ENCODE data around the gene XRCC5.

XRCC5 gene

DNA sequence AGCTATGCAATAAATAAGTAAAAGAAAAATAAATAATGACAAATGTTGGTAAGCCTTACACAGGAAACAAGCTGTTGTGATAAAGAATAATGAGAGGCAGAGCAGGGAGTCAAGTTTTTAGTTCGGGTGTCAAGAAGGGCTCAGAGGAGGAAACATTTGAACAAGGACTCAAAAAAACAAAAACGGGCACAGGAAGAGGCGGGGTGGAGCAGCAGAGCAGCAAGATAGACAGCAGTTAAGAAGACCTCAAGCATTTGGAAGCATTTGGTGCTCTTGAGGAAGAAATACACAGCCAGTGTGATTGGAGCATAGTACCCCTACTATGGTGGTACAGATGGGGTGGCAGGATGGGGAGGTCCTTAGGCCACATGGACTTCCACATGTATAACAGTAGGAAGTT lies 24.6 kb upstream of the XRCC5 start:
- no peak for DNase-seq

DNA sequence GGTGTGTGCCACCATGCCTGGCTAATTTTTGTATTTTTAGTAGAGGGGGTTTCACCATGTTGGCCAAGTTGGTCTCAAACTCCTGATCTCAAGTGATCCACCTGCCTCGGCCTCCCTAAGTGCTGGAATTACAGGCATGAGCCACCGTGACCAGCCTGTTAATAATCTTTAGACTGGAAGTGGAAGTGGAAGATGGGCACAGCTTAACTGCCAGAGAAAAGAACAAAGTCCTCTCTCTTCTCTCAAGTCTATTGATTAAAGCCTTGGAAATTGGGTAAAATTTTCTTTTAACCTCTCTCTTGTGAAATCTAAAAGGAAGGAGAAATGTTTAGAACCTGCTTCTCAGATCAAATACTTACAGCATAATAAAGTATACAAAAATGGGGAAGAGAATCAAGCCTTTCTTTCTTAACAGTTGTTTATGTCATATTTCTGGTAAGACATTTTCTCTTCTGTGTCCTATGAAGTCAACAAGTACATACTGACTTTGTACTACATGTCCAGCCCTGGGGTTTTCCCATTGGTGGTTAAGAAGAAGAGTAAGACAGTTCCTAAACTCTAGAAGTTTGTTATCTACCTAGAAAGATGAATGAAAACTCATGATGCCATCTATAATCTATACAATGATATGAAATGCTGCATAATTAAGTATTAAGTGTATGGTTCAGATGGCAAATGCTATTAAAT lies 22.8 kb upstream of the XRCC5 start:
- DNase-seq: no peak

DNA sequence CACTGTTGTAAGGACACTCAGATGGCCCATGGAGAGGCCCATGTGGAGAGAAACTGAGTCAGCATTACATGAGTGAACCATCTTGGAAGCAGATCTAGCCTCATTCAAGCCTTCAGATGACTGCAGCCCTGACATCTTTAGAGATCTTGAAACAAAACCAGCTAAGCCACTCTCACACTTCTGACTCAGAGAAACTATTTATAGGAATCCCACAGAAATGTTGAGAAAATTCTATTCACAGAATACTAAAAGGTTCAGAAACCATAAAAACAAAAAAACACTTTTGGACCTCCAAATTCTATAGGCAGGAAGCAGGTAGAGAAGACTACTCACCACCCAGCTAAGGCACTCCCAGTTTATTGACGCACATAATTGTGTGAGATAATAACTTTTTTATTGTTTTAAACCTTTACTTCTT lies 18.8 kb upstream of the XRCC5 start:
- DNase-seq: no peak

DNA sequence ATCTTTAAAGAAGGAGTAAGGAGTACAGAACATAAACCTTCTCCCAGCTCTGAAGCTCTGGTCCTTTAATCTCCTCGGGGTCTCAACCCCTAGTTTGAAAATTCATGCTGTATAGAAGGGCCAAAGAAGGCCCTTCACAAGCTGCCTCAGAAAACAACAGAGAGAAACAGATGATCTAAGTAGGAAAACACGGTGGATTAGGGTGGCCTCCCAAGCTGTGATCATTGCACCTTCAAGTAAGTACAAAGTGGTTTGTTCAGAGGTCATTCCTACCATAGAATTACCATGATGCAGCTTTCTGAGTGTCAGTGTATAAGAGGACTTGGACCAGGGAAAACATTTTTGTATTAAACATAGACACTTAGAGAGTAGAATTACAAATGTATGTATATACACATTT lies 16.5 kb upstream of the XRCC5 start:
- no peak for DNase-seq

DNA sequence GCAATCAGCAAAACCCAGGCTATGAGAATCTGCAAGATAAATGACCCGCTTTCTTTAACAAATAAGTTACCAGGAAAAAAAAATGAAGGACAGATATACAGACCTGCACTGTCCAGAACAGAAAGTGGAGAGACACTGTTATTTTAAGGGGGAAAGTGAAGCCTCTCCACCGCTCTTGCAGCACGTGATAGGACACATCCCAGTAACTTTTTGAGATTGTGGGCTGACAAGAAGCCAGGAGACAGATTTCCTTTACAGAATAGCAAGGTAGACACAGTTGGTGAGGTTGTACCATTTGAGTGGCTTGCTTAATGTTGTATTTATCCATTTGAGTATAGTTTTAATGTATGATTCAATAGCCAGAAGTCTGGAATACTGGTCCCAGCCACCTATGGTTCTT lies 14.4 kb upstream of the XRCC5 start:
- no peak for DNase-seq

DNA sequence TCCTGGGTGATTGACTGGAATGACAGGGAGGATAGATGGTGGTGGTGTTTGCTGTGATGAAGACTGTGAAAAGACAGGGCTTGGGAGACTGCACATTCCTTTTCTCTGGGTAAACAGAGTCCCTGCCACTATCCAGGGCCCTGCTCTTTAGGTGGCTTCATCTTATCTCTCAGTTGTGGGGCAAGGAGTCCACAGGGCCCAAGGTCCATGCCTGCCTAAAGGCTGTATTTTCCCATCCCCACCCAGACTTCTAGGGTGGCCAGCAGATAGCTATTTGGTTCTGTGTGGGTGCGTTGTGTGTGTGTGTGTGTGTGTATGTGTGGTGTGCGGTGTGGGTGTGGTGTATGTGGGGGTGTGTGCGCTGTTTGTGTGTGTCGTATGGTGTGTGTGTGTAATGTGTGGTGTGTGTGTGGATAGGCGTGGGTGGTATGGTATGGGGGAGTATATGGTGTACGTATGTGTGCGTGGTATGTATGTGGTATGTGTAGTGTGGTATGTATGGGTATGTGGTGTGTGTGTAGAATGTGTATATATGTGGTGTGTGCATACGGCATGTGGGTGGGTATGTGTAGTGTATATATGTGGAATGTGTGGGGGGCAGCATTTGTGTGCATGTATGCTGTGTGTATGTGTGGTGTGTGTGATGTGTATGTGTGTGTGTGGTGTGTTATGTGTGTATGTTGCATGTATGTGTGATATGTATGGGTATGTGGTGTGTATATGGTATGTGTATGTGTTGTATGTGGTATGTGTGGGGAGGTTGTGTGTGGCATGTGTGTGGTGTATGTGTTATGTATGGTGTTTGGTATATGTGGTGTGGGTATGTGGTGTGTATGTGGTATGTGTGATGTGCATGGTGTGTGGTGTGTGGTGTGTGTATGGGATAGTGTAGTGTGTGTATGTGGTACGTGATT lies 10.5 kb upstream of the XRCC5 start:
- no peak for DNase-seq

DNA sequence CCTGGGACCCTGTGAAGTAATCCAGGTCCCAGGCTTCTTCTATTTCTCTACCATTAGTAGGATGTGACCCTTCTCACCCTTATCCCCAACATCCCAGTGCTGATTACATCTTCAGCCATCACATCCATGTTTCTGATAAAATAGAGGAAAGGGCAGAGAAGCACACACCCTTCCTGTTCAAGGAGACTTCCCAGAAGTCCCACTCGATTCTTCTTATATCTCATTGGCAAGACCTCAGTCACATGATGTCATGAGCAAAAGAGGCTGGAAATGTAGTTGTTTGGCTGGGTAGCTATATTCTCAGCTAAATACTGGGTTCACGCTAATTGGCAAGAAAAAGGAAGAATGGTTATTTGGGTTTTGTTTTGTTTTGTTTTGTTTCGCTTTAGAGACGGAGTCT lies 8.0 kb upstream of the XRCC5 start:
- DNase-seq: no peak

DNA sequence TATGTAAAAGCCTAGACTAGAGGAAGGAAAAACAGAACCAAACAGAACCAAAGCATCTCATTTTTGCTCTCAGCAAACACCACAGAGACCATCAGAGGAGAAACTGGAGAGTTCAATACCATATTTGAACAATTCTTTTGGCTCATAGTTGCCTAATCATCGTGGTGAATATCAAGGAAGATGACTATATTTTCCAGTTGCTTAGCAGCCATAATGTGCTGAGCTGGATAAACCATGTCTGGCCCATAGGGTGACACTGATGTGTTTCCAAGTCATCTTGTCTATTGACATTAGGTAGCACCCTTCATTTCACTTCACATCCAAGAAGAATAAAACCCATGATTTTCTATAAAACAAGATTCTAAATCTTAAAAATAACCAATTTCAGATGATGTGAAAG lies 5.9 kb upstream of the XRCC5 start:
- DNase-seq: no peak

DNA sequence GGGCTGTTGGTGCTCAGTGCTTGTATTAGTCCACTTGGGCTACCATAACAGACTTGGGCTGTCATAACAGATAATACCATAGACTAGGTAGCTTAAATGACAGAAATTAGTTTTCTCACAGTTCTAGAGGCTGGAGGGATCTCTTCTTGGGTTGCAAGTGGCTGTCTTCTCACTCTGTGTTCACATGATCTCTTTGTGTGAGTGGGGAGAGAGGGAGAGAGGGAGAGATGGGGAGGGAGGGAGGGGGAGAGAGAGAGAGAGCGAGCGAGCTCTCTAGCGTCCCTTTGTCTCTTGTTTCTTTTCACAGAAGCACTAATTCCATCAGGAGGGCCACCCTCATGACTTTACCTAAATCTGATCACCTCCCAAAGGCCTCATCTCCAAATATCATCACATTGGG lies 4.5 kb upstream of the XRCC5 start:
- DNase-seq: peak in 2 of 51 donors; percentile 19 to 23

DNA sequence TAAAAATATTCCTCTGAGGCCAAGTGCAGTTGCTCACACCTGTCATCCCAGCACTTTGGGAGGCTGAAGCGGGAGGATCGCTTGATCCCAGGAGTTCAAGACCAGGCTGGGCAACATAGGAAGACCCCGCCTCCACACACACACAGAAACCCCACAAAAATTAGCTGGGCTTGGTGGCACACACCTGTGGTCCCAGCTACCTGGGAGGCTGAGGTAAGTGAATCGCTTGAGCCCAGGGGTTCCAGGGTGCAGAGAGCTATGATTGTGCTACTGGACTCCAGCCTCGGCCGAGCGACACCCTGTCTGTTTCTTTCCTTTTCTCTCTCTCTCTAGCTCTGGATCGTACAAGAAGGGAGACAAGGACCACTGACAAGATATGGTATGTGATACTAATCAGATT lies 1.8 kb upstream of the XRCC5 start:
- no peak for DNase-seq

DNA sequence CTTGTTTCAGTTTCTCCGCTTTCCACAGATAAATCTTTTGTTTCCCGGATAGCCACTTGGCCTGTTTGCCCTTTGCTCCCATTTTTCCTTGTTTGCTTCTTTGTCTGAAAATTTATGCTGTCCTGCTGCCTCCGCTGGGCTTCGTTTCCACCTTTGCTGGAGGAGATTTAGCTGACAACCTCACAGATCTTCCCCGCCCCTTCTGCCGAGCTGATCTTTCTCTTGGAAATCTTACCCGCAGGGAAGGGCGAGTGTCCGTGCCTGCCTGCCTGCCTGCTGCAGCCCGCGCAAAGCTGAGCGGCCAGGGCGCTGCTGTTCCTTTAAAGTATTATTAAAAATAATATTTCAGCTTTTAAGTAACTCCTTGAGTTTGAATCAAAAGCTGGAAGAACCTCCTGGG lies 1.4 kb upstream of the XRCC5 start:
- peak in 1 of 51 donors; percentile 4 for DNase-seq

DNA sequence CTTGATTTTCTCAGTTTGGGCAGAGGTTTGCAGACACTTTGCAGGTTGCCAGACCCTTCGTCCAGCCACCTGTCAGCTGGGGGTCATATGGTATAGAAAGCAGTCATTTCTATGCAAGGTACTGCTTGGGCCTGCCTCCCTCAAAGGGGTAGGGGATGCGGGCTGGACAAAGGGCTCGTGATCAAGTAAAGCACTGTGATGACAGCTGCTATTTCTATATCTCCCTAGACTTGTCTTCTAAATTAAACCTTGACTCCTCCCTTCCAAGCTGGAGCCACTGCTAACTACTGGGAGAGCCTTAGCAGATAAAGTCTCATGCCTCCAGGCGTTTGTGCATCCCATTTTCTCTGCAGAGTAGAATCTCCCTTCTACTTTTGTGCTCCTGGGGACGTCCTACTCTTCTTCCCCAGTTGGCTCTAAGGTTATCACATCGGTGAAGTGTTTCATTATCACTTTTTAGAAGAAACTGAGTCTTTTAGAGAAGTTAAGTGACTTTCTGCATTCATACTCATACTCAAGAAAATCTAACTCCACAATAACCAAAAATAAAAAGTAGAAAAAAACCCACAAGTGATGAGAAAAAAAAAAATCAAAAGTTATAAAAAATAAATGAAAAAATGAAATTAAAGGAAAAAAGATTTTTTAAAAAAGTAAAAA lies 710 bp upstream of the XRCC5 start:
- no peak for DNase-seq

DNA sequence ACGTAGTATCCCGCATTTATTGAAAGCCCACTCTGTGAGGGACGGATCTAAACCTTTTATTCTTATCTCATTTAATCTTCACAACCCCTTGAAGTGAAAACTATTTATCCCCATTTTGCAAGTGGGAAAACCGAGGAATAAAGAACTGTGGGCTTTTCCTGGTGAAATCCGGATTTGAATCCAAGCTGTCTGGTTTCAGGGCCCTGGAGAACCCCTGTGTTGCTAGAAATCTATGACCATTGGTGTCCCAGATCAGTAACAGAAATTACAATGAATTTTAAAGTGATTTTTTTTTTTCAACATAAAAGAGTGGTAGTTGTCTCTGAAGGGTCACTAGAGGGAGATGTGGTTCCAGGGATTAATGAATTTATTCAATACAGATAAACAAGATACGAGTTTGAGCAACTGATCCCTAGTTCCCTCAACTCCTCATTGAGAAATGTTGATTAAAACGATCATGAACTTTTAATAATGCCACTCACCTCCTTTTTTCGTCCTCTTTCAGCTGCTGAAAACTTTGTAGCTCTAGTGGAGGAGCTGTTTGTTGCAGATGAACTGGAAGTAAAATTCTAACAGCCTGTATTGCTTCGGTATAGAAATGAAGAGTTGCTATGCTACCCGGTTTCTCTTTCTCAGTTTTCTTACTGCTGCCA lies 940 bp downstream of the XRCC5 start:
- DNase-seq: no peak

DNA sequence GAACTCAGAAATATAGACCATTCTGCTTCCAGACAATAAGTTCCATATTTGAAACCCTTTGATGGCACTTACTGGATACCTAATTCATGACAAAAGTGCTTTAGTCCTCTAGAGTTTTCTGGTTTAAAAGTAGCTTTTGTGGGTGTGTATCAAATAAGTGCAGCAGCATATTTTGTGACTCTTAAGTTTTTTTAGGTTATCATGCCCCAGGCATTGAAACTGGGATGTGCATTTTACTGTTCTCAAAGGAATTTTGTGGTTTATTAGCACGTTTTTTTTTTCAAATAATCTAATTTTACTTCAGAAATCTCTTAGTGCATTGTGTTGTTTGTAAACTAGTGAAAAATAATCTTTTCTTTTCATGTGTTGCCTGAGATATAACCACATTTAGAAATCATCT lies 1.5 kb downstream of the XRCC5 start:
- no peak for DNase-seq

DNA sequence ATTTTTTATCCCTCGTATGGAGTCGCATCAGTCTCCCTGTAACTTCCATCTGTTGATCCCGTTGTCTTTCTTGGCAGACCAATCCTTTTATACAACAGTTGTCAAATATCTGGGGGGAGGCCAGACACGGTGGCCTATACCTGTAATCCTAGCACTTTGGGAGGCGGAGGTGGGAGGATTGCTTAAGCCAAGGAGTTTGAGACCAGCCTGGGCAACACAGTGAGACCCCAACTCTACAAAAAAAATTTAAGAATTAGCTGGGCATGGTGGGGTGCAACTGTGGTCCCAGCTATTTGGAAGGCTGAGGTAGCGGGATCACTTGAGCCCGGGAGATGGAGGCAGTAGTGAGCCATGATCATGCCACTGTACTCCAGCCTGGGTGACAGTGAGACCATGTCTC lies 2.0 kb downstream of the XRCC5 start:
- no peak for DNase-seq

DNA sequence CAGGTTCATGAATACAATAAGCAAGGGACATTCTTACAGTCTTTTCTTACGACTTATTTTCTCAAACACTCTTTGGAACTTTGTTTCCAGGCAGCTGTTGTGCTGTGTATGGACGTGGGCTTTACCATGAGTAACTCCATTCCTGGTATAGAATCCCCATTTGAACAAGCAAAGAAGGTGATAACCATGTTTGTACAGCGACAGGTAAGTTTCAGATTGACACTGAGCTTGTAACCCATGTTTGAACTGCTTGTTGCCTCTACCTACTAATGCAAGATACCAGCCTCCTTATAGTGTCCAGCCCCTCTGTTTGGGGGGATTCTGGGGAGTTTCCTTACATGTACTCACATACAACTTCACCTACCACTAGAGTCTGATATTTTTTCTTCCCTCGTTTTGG lies 3.8 kb downstream of the XRCC5 start:
- DNase-seq: no peak

DNA sequence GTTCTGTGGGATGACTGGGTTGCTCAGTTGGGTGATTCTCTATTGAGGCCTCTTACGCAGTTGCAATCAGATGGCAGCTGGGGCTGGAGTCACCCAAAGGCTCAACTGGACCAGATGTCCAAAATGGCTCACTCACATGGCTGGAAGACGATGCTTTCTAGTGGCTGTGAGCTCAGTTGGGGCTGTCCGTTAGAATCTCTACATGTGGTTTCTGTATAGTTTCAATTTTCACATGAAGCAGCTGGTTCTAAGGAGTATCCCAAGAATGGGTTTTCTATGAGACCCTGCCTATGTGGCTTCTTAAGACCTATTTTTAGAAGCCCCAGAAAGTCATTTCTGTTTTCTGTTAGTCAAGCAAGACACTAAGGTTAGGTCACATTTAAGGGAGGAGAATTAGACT lies 4.4 kb downstream of the XRCC5 start:
- DNase-seq: no peak

DNA sequence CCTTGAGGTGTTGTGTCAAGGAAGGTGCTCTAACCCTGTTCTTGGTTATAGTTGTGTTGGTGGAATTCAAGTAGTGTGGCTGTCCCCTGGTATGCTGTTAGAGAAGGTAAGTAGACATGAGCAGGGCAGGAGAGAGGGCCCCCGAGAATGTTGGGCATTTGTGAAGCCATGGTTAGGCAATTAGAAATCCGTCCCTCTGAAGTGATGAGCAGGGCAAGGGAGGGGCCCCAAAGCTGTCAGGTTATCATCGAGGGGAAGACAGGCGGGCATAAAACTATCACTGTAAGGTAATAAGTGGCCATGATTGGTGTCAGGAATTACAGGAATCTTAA lies 5.2 kb downstream of the XRCC5 start:
- DNase-seq: peak in 1 of 51 donors; percentile 52

DNA sequence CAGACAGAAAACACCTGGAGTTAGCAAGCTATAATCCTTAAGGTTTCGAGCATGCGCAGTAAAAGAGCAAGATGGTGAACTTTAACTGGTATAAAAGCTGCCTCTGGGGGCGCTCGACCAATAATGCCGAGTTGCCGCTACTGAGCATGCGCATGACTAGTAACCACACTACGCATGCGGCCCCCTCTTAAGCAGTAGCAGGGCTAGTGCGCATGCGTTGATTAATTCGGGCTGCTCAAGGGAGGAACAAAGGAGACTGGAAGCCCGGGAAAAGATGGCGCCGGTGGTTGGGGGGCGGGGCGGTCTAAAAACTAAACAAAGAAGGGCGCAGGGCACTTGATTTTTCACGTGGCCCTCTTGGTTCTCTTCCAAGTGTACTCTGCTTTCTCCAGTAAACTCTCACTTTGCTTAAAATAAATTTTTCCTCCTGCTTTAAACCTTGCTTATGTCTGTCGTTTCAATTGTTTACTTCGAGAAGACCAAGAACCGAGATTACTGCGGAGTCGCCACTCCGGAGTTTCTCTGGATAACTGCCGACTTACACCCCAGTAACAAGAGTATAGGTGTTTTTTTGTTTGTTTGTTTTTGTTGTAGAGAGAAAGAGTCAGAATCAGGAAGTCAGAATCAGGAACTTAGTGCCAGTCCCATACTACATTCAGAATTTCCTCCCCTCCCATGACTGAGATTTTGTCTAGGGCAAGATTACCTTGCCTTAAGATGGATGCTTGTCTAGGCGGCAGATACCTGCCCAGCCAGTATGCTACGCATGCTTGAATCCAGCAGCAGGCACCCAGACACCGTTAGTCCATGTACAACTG lies 5.8 kb downstream of the XRCC5 start:
- peak; percentile 62 to 97 (median 90) for DNase-seq

DNA sequence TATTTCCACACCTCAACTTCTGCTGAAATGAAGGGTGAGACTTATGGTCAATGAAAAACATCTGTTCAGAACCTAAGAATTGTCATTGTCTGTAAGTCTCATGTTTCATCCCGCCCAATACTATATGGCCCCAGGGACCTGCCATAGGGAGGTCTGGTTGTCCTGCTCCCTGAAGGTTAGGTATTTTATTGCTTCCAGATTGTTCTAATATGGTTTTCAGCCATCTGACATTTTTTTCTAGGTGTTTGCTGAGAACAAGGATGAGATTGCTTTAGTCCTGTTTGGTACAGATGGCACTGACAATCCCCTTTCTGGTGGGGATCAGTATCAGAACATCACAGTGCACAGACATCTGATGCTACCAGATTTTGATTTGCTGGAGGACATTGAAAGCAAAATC lies 7.3 kb downstream of the XRCC5 start:
- DNase-seq: no peak
